GM19239 (cell line): Measurements from ENCODE around the gene SLC26A9.
"Not testable (repeated sequence)": the region's sequence is repeated elsewhere in the genome, so short reads cannot be mapped to it uniquely, and the experiment has no call there.

Experiments used
- DNase-seq: peaks from one replicate; pipeline ENCODE4 v3.0.0; 2011; ENCODE audit warnings: low spot score; ENCODE audit not compliant: insufficient read length
- FAIRE-seq: peaks from 2 replicates; lab custom pipeline; 2011; peaks lifted over from hg19 to GRCh38; lab: Jason Lieb, UNC

SLC26A9 gene

GRCh38 chr1:205907794-205908193 lies 35.5 kb downstream of the SLC26A9 start:
- DNase-seq (no peak), FAIRE-seq (no peak)

GRCh38 chr1:205905095-205905494 lies 38.2 kb downstream of the SLC26A9 start:
- not testable (repeated sequence) for FAIRE-seq, DNase-seq

GRCh38 chr1:205896351-205896750 lies 46.9 kb downstream of the SLC26A9 start:
- FAIRE-seq: no peak
- no peak for DNase-seq

- FAIRE-seq, DNase-seq: not testable (repeated sequence)
Measured at GRCh38 chr1:205894119-205894518, 49.1 kb downstream of the SLC26A9 start.

- not testable (repeated sequence) for DNase-seq, FAIRE-seq
Measured at GRCh38 chr1:205892175-205892574, 51.1 kb downstream of the SLC26A9 start.

GRCh38 chr1:205891481-205891880 lies 51.8 kb downstream of the SLC26A9 start:
- DNase-seq, FAIRE-seq: not testable (repeated sequence)

GRCh38 chr1:205890631-205891030 lies 52.6 kb downstream of the SLC26A9 start:
- not testable (repeated sequence) for FAIRE-seq

GRCh38 chr1:205889706-205890105 lies 53.5 kb downstream of the SLC26A9 start:
- not testable (repeated sequence) for DNase-seq, FAIRE-seq

More at GRCh38 chr1:205890631-205891030, 52.6 kb downstream of the SLC26A9 start:
- not testable (repeated sequence) for DNase-seq

GRCh38 chr1:205889006-205889405 lies 54.2 kb downstream of the SLC26A9 start:
- FAIRE-seq, DNase-seq: not testable (repeated sequence)

- DNase-seq (no peak), FAIRE-seq (no peak)
Measured at GRCh38 chr1:205883792-205884191, 59.5 kb downstream of the SLC26A9 start.

GRCh38 chr1:205880923-205881322 lies 62.3 kb downstream of the SLC26A9 start:
- DNase-seq: no peak
- FAIRE-seq: no peak

- FAIRE-seq (no peak), DNase-seq (no peak)
Measured at GRCh38 chr1:205879974-205880373, 63.3 kb downstream of the SLC26A9 start.

GRCh38 chr1:205878026-205878425 lies 65.2 kb downstream of the SLC26A9 start:
- no peak for DNase-seq
- no peak for FAIRE-seq

GRCh38 chr1:205873148-205873547 lies 70.1 kb downstream of the SLC26A9 start:
- FAIRE-seq, DNase-seq: not testable (repeated sequence)

- FAIRE-seq: no peak
- no peak for DNase-seq
Measured at GRCh38 chr1:205870236-205870635, 73.0 kb downstream of the SLC26A9 start.
